ENCODE measurements around the gene FLNC. TPM values are rescaled to one million over a fixed set of nuclear protein-coding genes. Genes with fewer than 3 reads are reported as not detected.

Gene FLNC
- total RNA-seq, 3 donors from 2014 or later (not counting 1 experiment from before 2014, with no cell fraction given): 0.05 to 0.25 TPM; not detected in 1

DNA sequence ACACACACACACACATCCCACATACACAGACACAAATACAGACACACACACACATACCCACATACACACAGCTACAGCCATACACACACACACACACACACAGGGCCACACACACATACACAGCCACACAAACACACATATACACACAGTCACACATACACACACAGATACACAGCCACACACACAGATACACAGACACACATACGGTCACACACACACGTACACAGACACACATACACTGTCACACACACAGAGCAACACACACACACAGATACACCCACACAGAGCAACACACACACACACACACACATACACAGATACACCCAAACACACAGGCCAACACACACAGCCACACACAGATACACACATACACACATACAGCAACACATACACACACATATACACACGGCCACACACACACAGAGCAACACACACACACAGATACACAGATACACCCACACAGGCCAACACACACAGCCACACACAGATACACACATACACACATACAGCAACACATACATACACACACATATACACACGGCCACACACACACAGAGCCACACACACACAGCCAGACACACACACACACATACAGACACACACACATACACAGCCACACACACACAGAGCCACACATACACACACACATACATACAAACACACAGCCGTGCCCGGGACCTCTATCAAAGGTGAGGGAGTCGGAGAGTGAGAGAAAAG, 58.0 kb downstream of the FLNC start:
- ATAC-seq: no peak

DNA sequence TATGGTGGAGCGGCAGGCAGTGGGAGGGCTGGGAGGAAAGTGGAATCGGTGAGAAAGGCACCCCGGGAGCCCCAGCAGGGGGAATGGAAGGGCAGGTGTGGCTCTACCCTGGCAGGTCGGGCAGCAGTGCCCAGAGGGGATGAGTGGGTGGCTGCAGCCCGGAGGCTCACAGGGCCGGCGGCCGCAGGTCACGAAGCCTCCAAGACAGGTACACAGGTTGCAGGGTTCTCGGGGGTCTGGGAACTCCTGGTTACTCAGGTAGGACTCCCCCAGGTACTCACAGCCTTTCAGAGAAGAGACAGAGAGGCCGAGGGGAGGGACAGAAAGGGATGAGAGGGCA, 58.5 kb downstream of the FLNC start:
- intact Hi-C loops (cut with micrococcal nuclease): no loop called here
- TF ChIP-seq, protein P1, sequence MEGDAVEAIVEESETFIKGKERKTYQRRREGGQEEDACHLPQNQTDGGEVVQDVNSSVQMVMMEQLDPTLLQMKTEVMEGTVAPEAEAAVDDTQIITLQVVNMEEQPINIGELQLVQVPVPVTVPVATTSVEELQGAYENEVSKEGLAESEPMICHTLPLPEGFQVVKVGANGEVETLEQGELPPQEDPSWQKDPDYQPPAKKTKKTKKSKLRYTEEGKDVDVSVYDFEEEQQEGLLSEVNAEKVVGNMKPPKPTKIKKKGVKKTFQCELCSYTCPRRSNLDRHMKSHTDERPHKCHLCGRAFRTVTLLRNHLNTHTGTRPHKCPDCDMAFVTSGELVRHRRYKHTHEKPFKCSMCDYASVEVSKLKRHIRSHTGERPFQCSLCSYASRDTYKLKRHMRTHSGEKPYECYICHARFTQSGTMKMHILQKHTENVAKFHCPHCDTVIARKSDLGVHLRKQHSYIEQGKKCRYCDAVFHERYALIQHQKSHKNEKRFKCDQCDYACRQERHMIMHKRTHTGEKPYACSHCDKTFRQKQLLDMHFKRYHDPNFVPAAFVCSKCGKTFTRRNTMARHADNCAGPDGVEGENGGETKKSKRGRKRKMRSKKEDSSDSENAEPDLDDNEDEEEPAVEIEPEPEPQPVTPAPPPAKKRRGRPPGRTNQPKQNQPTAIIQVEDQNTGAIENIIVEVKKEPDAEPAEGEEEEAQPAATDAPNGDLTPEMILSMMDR (IDR thresholded peaks at IDR 0.05): no peak

More for the DNA sequence above, 58.0 kb downstream of the FLNC start:
- H3K4me3 Mint-ChIP-seq: no peak overlapping the region
- Histone ChIP-seq H3K36me3 (ENCODE audit: control insufficient read depth, insufficient read depth, low read length) (no peaks in the 10 kb centered on the region), H3K27me3 (ENCODE audit: control insufficient read depth, insufficient read depth, low read length) (peaks cover 12% of the 10 kb centered on the region), H3K27ac (ENCODE audit: low read length) (no peak overlapping the region), H3K4me1 (ENCODE audit: control insufficient read depth, insufficient read depth, low read length) (peaks cover 4% of the 10 kb centered on the region), H3K4me3 (ENCODE audit: low read length) (no peak overlapping the region), H3K9me3 (ENCODE audit: control insufficient read depth, insufficient read depth, low read length) (no peaks in the 10 kb centered on the region)
- intact Hi-C loops (cut with micrococcal nuclease): no loop called here
- H3K9me3 Mint-ChIP-seq: no peaks in the 10 kb centered on the region
- H3K36me3 Mint-ChIP-seq: no peaks in the 10 kb centered on the region
- no peak for DNase-seq
- 90% methylated on average over 6 of the region's 7 CpGs for WGBS (ENCODE audit: insufficient coverage)
- no peaks in the 10 kb centered on the region for H3K4me1 Mint-ChIP-seq
- TF ChIP-seq, protein P1 (IDR thresholded peaks at IDR 0.05): no peak
- H3K27me3 Mint-ChIP-seq (ENCODE audit: low read depth in 2 of 2): peaks cover 0 to 6% of the 10 kb centered on the region in 2 donors
- no peak overlapping the region for H3K27ac Mint-ChIP-seq

DNA sequence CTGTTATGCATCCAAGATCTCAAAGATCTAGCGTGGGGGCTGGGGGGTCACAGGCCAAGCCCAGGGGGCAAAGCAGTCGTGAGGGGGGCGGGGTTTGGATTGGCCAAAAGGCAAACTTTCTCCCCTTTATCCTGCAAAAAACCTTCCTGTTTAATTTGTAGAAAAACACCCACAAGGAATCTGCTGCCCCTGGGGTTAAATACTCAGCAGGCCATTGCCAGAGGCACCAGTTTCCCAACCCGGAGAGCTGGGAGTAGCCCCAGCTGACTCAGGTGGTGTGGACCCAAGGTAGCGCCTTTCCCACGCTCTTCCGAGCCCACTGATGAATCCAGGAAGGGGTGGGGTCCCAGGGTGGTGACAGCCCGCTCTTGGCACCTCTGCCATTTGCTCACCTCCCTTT, 58.9 kb downstream of the FLNC start:
- TF ChIP-seq, protein P1 (IDR thresholded peaks at IDR 0.05): no peak
- peaks cover 12% of the 10 kb centered on the region for H3K27me3 ChIP-seq (ENCODE audit: control insufficient read depth, insufficient read depth, low read length)

More for the DNA sequence above, 58.5 kb downstream of the FLNC start:
- ATAC-seq (no peak), DNase-seq (no peak)
- Mint-ChIP-seq H3K36me3 (no peaks in the 10 kb centered on the region), H3K9me3 (no peaks in the 10 kb centered on the region), H3K27me3 (ENCODE audit: low read depth in 2 of 2) (peaks cover 0 to 6% of the 10 kb centered on the region in 2 donors), H3K27ac (no peak overlapping the region), H3K4me3 (no peak overlapping the region), H3K4me1 (no peaks in the 10 kb centered on the region)
- H3K36me3 ChIP-seq (ENCODE audit: control insufficient read depth, insufficient read depth, low read length): no peaks in the 10 kb centered on the region
- no peak overlapping the region for H3K4me3 ChIP-seq (ENCODE audit: low read length)
- H3K4me1 ChIP-seq (ENCODE audit: control insufficient read depth, insufficient read depth, low read length): peaks cover 4% of the 10 kb centered on the region
- WGBS (ENCODE audit: insufficient coverage): 89% methylated on average over 11 of the region's 11 CpGs
- no peaks in the 10 kb centered on the region for H3K9me3 ChIP-seq (ENCODE audit: control insufficient read depth, insufficient read depth, low read length)
- peaks cover 12% of the 10 kb centered on the region for H3K27me3 ChIP-seq (ENCODE audit: control insufficient read depth, insufficient read depth, low read length)
- no peak overlapping the region for H3K27ac ChIP-seq (ENCODE audit: low read length)

More for the DNA sequence above, 58.9 kb downstream of the FLNC start:
- DNase-seq (no peak), ATAC-seq (no peak)
- Histone ChIP-seq H3K9me3 (ENCODE audit: control insufficient read depth, insufficient read depth, low read length) (no peaks in the 10 kb centered on the region), H3K4me3 (ENCODE audit: low read length) (no peak overlapping the region), H3K4me1 (ENCODE audit: control insufficient read depth, insufficient read depth, low read length) (peaks cover 4% of the 10 kb centered on the region), H3K27ac (ENCODE audit: low read length) (no peak overlapping the region), H3K36me3 (ENCODE audit: control insufficient read depth, insufficient read depth, low read length) (no peaks in the 10 kb centered on the region)
- Mint-ChIP-seq H3K27ac (no peak overlapping the region), H3K4me1 (no peaks in the 10 kb centered on the region), H3K27me3 (ENCODE audit: low read depth in 2 of 2) (peaks cover 0 to 6% of the 10 kb centered on the region in 2 donors), H3K36me3 (no peaks in the 10 kb centered on the region), H3K9me3 (no peaks in the 10 kb centered on the region), H3K4me3 (no peak overlapping the region)
- intact Hi-C loops (cut with micrococcal nuclease): no loop called here
- 88% methylated on average over 7 of the region's 8 CpGs for WGBS (ENCODE audit: insufficient coverage)

Data from natural killer cell (primary cell).